ENCODE measurements around the gene CERT1. TPM values are rescaled to one million over a fixed set of nuclear protein-coding genes. Genes with fewer than 3 reads are reported as not detected.

The CERT1 gene
- polyA plus RNA-seq, 1 of the 3 experiments (the other 2 are of a cell fraction) = 4.5 TPM

DNA sequence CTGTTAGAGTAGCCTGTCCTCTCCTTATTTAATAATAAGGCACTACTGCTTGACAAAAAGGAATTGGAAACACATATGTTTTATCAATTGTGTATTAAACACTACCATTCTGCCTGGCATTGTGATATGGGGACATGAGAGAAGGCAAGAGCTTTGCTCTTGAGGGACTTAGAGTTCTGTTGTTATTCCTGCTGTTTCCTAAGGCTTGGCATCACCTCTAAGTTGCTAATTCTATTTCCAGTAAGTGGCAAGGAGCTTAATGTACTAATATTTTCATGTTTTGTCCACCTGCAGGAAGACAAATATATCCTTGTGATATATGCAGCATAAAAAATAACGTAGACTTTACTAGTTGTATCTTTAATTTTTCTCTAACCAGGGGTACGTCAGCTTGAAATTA, 161.8 kb downstream of the CERT1 start:
- 88% methylated on average over 2 of the region's 2 CpGs for WGBS (ENCODE audit: low lambda C conversion rate)

More for the DNA sequence above, 161.8 kb downstream of the CERT1 start:
- Histone ChIP-seq H3K9me2 (no peaks in the 10 kb centered on the region), H3K36me3 (replicated peaks in 1 of 2; ENCODE audit: control insufficient read depth in 1 of 2, insufficient read depth in 2 of 2, low read length in 1 of 2) (peaks cover 92 to 94% of the 10 kb centered on the region in 2 experiments), H3F3A (replicated peaks; ENCODE audit: insufficient read depth) (peaks cover 6% of the 10 kb centered on the region), H2AFZ (ENCODE audit: low read depth) (no peak overlapping the region), H3K9ac (no peak overlapping the region), H3K27me3 (ENCODE audit: insufficient read depth) (no peaks in the 10 kb centered on the region), H3K27ac (ENCODE audit: low read depth in 2 of 2, low read length in 1 of 2) (no peak overlapping the region), H3K79me2 (ENCODE audit: insufficient read depth) (peaks cover 12% of the 10 kb centered on the region; the same call in 1 of the 2 replicates), H3K4me2 (no peak overlapping the region), H4K20me1 (ENCODE audit: insufficient read depth) (no peaks in the 10 kb centered on the region), H3K4me1 (ENCODE audit: control insufficient read depth in 1 of 2, insufficient read depth in 2 of 2, low read depth in 1 of 2, low read length in 1 of 2) (no peaks in the 10 kb centered on the region), H3K4me3 (ENCODE audit: low read depth in 2 of 2, low read length in 1 of 2) (no peak overlapping the region), H3K9me3 (no peaks in the 10 kb centered on the region)
- no peak for DNase-seq
- ChIA-PET POLR2A (no interaction called here), CTCF (interaction anchor here (0.8 to 1.5 kb wide), 2 partner anchors 10 to 13 kb away, joined by 3 to 4 read pairs; partner anchors contain the start of gene HMGCR)
- no peak for TF ChIP-seq GABPA (IDR thresholded peaks at IDR 0.05; ENCODE audit: low read depth)
- TF ChIP-seq, protein P1, sequence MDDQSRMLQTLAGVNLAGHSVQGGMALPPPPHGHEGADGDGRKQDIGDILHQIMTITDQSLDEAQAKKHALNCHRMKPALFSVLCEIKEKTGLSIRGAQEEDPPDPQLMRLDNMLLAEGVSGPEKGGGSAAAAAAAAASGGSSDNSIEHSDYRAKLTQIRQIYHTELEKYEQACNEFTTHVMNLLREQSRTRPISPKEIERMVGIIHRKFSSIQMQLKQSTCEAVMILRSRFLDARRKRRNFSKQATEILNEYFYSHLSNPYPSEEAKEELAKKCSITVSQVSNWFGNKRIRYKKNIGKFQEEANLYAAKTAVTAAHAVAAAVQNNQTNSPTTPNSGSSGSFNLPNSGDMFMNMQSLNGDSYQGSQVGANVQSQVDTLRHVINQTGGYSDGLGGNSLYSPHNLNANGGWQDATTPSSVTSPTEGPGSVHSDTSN (IDR thresholded peaks at IDR 0.05) = no peak
- TF ChIP-seq TAF1 (IDR thresholded peaks at IDR 0.05; ENCODE audit: borderline replicate concordance, low read depth, low read length) = no peak
- no peak for TF ChIP-seq FOXM1 (IDR thresholded peaks at IDR 0.05; ENCODE audit: low read depth)
- TF ChIP-seq POLR2AphosphoS5 (IDR thresholded peaks at IDR 0.05; ENCODE audit: low read depth, low read length) = no peak
- no peak for TF ChIP-seq SIN3A (IDR thresholded peaks at IDR 0.05; ENCODE audit: borderline replicate concordance, low read depth, low read length)
- TF ChIP-seq, protein P2, sequence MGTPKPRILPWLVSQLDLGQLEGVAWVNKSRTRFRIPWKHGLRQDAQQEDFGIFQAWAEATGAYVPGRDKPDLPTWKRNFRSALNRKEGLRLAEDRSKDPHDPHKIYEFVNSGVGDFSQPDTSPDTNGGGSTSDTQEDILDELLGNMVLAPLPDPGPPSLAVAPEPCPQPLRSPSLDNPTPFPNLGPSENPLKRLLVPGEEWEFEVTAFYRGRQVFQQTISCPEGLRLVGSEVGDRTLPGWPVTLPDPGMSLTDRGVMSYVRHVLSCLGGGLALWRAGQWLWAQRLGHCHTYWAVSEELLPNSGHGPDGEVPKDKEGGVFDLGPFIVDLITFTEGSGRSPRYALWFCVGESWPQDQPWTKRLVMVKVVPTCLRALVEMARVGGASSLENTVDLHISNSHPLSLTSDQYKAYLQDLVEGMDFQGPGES (IDR thresholded peaks at IDR 0.05; ENCODE audit: low read depth, low read length) = no peak
- TF ChIP-seq, protein P3, sequence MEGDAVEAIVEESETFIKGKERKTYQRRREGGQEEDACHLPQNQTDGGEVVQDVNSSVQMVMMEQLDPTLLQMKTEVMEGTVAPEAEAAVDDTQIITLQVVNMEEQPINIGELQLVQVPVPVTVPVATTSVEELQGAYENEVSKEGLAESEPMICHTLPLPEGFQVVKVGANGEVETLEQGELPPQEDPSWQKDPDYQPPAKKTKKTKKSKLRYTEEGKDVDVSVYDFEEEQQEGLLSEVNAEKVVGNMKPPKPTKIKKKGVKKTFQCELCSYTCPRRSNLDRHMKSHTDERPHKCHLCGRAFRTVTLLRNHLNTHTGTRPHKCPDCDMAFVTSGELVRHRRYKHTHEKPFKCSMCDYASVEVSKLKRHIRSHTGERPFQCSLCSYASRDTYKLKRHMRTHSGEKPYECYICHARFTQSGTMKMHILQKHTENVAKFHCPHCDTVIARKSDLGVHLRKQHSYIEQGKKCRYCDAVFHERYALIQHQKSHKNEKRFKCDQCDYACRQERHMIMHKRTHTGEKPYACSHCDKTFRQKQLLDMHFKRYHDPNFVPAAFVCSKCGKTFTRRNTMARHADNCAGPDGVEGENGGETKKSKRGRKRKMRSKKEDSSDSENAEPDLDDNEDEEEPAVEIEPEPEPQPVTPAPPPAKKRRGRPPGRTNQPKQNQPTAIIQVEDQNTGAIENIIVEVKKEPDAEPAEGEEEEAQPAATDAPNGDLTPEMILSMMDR (IDR thresholded peaks at IDR 0.05) = no peak
- no peak for TF ChIP-seq RAD21 (IDR thresholded peaks at IDR 0.05; ENCODE audit: low read length)
- TF ChIP-seq TEAD4 (IDR thresholded peaks at IDR 0.05; ENCODE audit: borderline replicate concordance, insufficient read depth) = no peak
- no peak for TF ChIP-seq EZH2phosphoT487 (IDR thresholded peaks at IDR 0.05; ENCODE audit: borderline replicate concordance, low read depth)
- no peak for TF ChIP-seq RXRA (IDR thresholded peaks at IDR 0.05; ENCODE audit: borderline replicate concordance, low read depth)
- TF ChIP-seq RFX5 (IDR thresholded peaks at IDR 0.05; ENCODE audit: low read length) = no peak
- no peak for TF ChIP-seq RCOR1 (IDR thresholded peaks at IDR 0.05; ENCODE audit: low read length)
- TF ChIP-seq NRF1 (IDR thresholded peaks at IDR 0.05; ENCODE audit: low read depth, low read length) = no peak
- TF ChIP-seq, protein P4, sequence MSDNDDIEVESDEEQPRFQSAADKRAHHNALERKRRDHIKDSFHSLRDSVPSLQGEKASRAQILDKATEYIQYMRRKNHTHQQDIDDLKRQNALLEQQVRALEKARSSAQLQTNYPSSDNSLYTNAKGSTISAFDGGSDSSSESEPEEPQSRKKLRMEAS (IDR thresholded peaks at IDR 0.05; ENCODE audit: low read depth) = no peak
- no peak for TF ChIP-seq FOXJ3 (CRISPR knock-in tag; IDR thresholded peaks at IDR 0.05)

Measured in SK-N-SH (cell line).